WTC11 (cell line): ENCODE results near the gene FBXL14. TPM values are rescaled to one million over a fixed set of nuclear protein-coding genes. Genes with fewer than 3 reads are reported as not detected.
A peak's percentile ranks its signal among the peaks of the same experiment; 100 is the strongest.

Source experiments
- ATAC-seq: fragments of 200-7000 bp; cut with Tn5 transposase; 2 replicates; pipeline ENCODE4 v1.10.0; 2021; ENCODE audit warnings: mild to moderate bottlenecking, moderate library complexity
- CTCF ChIA-PET: fragments of 300-600 bp; sonication (Branson Sonifier 250); formaldehyde crosslinking; loops from one replicate; lab custom pipeline; 2021; ENCODE audit warnings: antibody characterized with exemption; lab: Charles Lee
- POLR2A ChIA-PET: fragments of 350-600 bp; sonication (Branson Sonifier 250); formaldehyde crosslinking; loops from one replicate; lab custom pipeline; 2021; ENCODE audit warnings: antibody characterized with exemption; lab: Charles Lee
- DNase-seq: peaks from one replicate; pipeline ENCODE4 v3.0.0; 2021; ENCODE audit warnings: low spot score
- H3K27ac Mint-ChIP-seq: 2 replicates; pipeline ENCODE4 v1.8.0; 2021; ENCODE audit warnings: mixed read lengths
- H3K27me3 Mint-ChIP-seq: 2 replicates; pipeline ENCODE4 v1.8.0; 2021; ENCODE audit warnings: low read depth, mild to moderate bottlenecking, moderate library complexity, mixed read lengths
- H3K36me3 Mint-ChIP-seq: 2 replicates; pipeline ENCODE4 v1.8.0; 2021; ENCODE audit warnings: mixed read lengths
- H3K4me1 Mint-ChIP-seq: 2 replicates; pipeline ENCODE4 v1.8.0; 2022; ENCODE audit warnings: mixed read lengths
- H3K4me3 Mint-ChIP-seq: 2 replicates; pipeline ENCODE4 v1.8.0; 2021; ENCODE audit warnings: mild to moderate bottlenecking, moderate library complexity, mixed read lengths
- H3K9me3 Mint-ChIP-seq: 2 replicates; pipeline ENCODE4 v1.8.0; 2021; ENCODE audit warnings: mixed read lengths
- ESRRA ChIP-seq: sonication (generic); formaldehyde crosslinking; IDR thresholded peaks from 2 replicates; pipeline ENCODE4 v1.8.1; 2022; ENCODE audit warnings: mild to moderate bottlenecking, missing genetic modification reagents, borderline replicate concordance
- FOXK1 ChIP-seq: sonication (generic); formaldehyde crosslinking; IDR thresholded peaks from 2 replicates; pipeline ENCODE4 v1.8.0; 2022; ENCODE audit warnings: mild to moderate bottlenecking, moderate library complexity, missing genetic modification reagents
- GRHL2 ChIP-seq: fragments of 250-450 bp; sonication (Bioruptor Pico); IDR thresholded peaks from 2 replicates; pipeline ENCODE4 v1.8.0; 2022; ENCODE audit warnings: mild to moderate bottlenecking, moderate library complexity; ENCODE audit not compliant: insufficient replicate concordance, severe bottlenecking
- HMGXB4 ChIP-seq: sonication (generic); formaldehyde crosslinking; IDR thresholded peaks from 2 replicates; pipeline ENCODE4 v1.8.1; 2023; ENCODE audit warnings: mild to moderate bottlenecking, moderate library complexity, missing genetic modification reagents
- JUN ChIP-seq: sonication (generic); formaldehyde crosslinking; IDR thresholded peaks from 2 replicates; pipeline ENCODE4 v1.8.0; 2023; ENCODE audit warnings: mild to moderate bottlenecking, missing genetic modification reagents
- MAX ChIP-seq: sonication (generic); formaldehyde crosslinking; IDR thresholded peaks from 2 replicates; pipeline ENCODE4 v1.8.0; 2022; ENCODE audit warnings: mild to moderate bottlenecking, missing genetic modification reagents
- MXD4 ChIP-seq: fragments of 250-450 bp; sonication (Bioruptor Pico); IDR thresholded peaks from 2 replicates; pipeline ENCODE4 v1.8.0; 2021; ENCODE audit warnings: mild to moderate bottlenecking, moderate library complexity, borderline replicate concordance
- NFATC4 ChIP-seq: fragments of 250-450 bp; sonication (Bioruptor Pico); IDR thresholded peaks from 2 replicates; pipeline ENCODE4 v1.9.0; 2021; ENCODE audit warnings: mild to moderate bottlenecking
- NFE2L1 ChIP-seq: sonication (generic); formaldehyde crosslinking; IDR thresholded peaks from 2 replicates; pipeline ENCODE4 v1.8.1; 2023; ENCODE audit warnings: missing genetic modification reagents
- OVOL2 ChIP-seq: fragments of 250-450 bp; sonication (Bioruptor Pico); IDR thresholded peaks from 2 replicates; pipeline ENCODE4 v1.9.0; 2021; ENCODE audit warnings: mild to moderate bottlenecking, borderline replicate concordance
- TCF7 ChIP-seq: sonication (generic); formaldehyde crosslinking; IDR thresholded peaks from 2 replicates; pipeline ENCODE4 v1.8.0; 2022; ENCODE audit warnings: mild to moderate bottlenecking, low read depth, missing genetic modification reagents, moderate library complexity
- ZBTB21 ChIP-seq: sonication (generic); formaldehyde crosslinking; IDR thresholded peaks from 2 replicates; pipeline ENCODE4 v1.8.1; 2023; ENCODE audit warnings: mild to moderate bottlenecking, missing genetic modification reagents, borderline replicate concordance
- ZBTB43 ChIP-seq: sonication (generic); formaldehyde crosslinking; IDR thresholded peaks from 2 replicates; pipeline ENCODE4 v1.8.1; 2023; ENCODE audit warnings: mild to moderate bottlenecking, missing genetic modification reagents
- ZMAT4 ChIP-seq: fragments of 250-450 bp; sonication (Bioruptor Pico); IDR thresholded peaks from 2 replicates; pipeline ENCODE4 v1.9.0; 2021; ENCODE audit warnings: mild to moderate bottlenecking
- ZNF138 ChIP-seq: sonication (generic); formaldehyde crosslinking; conservative IDR thresholded peaks from 2 replicates; pipeline ENCODE4 v1.8.1; 2022; ENCODE audit warnings: mild to moderate bottlenecking, moderate library complexity, missing genetic modification reagents
- ZNF219 ChIP-seq: sonication (generic); formaldehyde crosslinking; IDR thresholded peaks from 2 replicates; pipeline ENCODE4 v1.8.0; 2023; ENCODE audit warnings: missing genetic modification reagents, mild to moderate bottlenecking, borderline replicate concordance
- ZNF281 ChIP-seq: sonication (generic); formaldehyde crosslinking; IDR thresholded peaks from 2 replicates; pipeline ENCODE4 v1.8.0; 2023; ENCODE audit warnings: mild to moderate bottlenecking, missing genetic modification reagents
- ZNF416 ChIP-seq: fragments of 250-450 bp; sonication (Bioruptor Pico); IDR thresholded peaks from 2 replicates; pipeline ENCODE4 v1.9.0; 2021; ENCODE audit warnings: mild to moderate bottlenecking, inconsistent platforms
- ZNF671 ChIP-seq: fragments of 250-450 bp; sonication (Bioruptor Pico); IDR thresholded peaks from 2 replicates; pipeline ENCODE4 v1.8.0; 2021; ENCODE audit warnings: mild to moderate bottlenecking
- total RNA-seq: library from RNA; stranded (reverse); gene quantifications from 3 replicates; pipeline ENCODE4 v1.2.3, GENCODE V29; 2021
- TF ChIP-seq, protein P1 (sequence below): sonication (generic); formaldehyde crosslinking; IDR thresholded peaks from 2 replicates; pipeline ENCODE4 v1.8.1; 2023; ENCODE audit warnings: mild to moderate bottlenecking, missing genetic modification reagents, borderline replicate concordance
- TF ChIP-seq, protein P2 (sequence below): sonication (generic); formaldehyde crosslinking; IDR thresholded peaks from 2 replicates; pipeline ENCODE4 v1.8.1; 2022; ENCODE audit warnings: mild to moderate bottlenecking, moderate library complexity, missing genetic modification reagents

Gene FBXL14
- total RNA-seq, 1 experiment from 2014 or later, result 12.0 TPM

GRCh38 chr12:1594006-1594260 is 448 bp downstream of the FBXL14 start (continued):
- TF ChIP-seq ZNF138 (CRISPR knock-in tag) (no peak), ZNF281 (CRISPR knock-in tag) (no peak; the same call in 1 of the 2 replicates), ZNF219 (no peak), NFATC4 (CRISPR knock-in tag) (no peak), MXD4 (CRISPR knock-in tag) (no peak), GRHL2 (no peak), ESRRA (CRISPR knock-in tag) (no peak), HMGXB4 (no peak), TCF7 (CRISPR knock-in tag) (no peak), ZNF416 (CRISPR knock-in tag) (no peak)

GRCh38 chr12:1593174-1594005 is 991 bp downstream of the FBXL14 start:
- H3K36me3 Mint-ChIP-seq, result no peaks in the 10 kb centered on the region
- ATAC-seq, result peak; percentile 3
- CTCF ChIA-PET, result interaction anchor here (1.0 to 2.8 kb wide), 10 partner anchors 10 to 501 kb away, joined by 4 to 16 read pairs (median 8); partner anchors contain the start of gene WNT5B
- H3K4me1 Mint-ChIP-seq, result peaks cover 58% of the 10 kb centered on the region
- peaks cover 66% of the 10 kb centered on the region for H3K27me3 Mint-ChIP-seq
- peak; percentile 60 for DNase-seq
- POLR2A ChIA-PET, result interaction anchor here (0.6 to 0.7 kb wide), 2 partner anchors 38 to 41 kb away, joined by 4 to 6 read pairs; no protein-coding TSS in a partner anchor
- H3K4me3 Mint-ChIP-seq, result peak overlapping the region; percentile 86
- peak overlapping the region; percentile 75; the same call in 1 of the 2 replicates for H3K27ac Mint-ChIP-seq
- H3K9me3 Mint-ChIP-seq, result no peaks in the 10 kb centered on the region
- TF ChIP-seq TCF7 (CRISPR knock-in tag) (peak; percentile 9; the same call in 1 of the 2 replicates), HMGXB4 (0 out of 2 replicates have a peak, but pooled peaks have one; percentile 45), OVOL2 (CRISPR knock-in tag) (no peak), JUN (CRISPR knock-in tag) (0 out of 2 replicates have a peak, but pooled peaks have one; percentile 41), ZBTB21 (CRISPR knock-in tag) (0 out of 2 replicates have a peak, but pooled peaks have one; percentile 20), FOXK1 (CRISPR knock-in tag) (0 out of 2 replicates have a peak, but pooled peaks have one; percentile 17), ZNF671 (CRISPR knock-in tag) (no peak), ZBTB43 (CRISPR knock-in tag) (peak; percentile 77; the same call in 1 of the 2 replicates), MAX (CRISPR knock-in tag) (peak; percentile 31), NFE2L1 (CRISPR knock-in tag) (peak; percentile 23; the same call in 1 of the 2 replicates), ZMAT4 (CRISPR knock-in tag) (no peak)
- TF ChIP-seq, protein P1, sequence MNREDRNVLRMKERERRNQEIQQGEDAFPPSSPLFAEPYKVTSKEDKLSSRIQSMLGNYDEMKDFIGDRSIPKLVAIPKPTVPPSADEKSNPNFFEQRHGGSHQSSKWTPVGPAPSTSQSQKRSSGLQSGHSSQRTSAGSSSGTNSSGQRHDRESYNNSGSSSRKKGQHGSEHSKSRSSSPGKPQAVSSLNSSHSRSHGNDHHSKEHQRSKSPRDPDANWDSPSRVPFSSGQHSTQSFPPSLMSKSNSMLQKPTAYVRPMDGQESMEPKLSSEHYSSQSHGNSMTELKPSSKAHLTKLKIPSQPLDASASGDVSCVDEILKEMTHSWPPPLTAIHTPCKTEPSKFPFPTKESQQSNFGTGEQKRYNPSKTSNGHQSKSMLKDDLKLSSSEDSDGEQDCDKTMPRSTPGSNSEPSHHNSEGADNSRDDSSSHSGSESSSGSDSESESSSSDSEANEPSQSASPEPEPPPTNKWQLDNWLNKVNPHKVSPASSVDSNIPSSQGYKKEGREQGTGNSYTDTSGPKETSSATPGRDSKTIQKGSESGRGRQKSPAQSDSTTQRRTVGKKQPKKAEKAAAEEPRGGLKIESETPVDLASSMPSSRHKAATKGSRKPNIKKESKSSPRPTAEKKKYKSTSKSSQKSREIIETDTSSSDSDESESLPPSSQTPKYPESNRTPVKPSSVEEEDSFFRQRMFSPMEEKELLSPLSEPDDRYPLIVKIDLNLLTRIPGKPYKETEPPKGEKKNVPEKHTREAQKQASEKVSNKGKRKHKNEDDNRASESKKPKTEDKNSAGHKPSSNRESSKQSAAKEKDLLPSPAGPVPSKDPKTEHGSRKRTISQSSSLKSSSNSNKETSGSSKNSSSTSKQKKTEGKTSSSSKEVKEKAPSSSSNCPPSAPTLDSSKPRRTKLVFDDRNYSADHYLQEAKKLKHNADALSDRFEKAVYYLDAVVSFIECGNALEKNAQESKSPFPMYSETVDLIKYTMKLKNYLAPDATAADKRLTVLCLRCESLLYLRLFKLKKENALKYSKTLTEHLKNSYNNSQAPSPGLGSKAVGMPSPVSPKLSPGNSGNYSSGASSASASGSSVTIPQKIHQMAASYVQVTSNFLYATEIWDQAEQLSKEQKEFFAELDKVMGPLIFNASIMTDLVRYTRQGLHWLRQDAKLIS (CRISPR knock-in tag), result 0 out of 2 replicates have a peak, but pooled peaks have one; percentile 36
- TF ChIP-seq, protein P2, sequence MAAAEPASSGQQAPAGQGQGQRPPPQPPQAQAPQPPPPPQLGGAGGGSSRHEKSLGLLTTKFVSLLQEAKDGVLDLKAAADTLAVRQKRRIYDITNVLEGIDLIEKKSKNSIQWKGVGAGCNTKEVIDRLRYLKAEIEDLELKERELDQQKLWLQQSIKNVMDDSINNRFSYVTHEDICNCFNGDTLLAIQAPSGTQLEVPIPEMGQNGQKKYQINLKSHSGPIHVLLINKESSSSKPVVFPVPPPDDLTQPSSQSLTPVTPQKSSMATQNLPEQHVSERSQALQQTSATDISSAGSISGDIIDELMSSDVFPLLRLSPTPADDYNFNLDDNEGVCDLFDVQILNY (CRISPR knock-in tag), result peak; percentile 47; the same call in 1 of the 2 replicates
